Pons (tissue), 1 donor: Measurements from ENCODE around the gene PKN1.
A peak's percentile ranks its signal among the peaks of the same experiment; 100 is the strongest.

Experiments
- DNase-seq: peaks from one replicate; pipeline ENCODE4 v3.0.0-alpha.2; 2016; ENCODE audit warnings: low spot score

Gene PKN1

DNA sequence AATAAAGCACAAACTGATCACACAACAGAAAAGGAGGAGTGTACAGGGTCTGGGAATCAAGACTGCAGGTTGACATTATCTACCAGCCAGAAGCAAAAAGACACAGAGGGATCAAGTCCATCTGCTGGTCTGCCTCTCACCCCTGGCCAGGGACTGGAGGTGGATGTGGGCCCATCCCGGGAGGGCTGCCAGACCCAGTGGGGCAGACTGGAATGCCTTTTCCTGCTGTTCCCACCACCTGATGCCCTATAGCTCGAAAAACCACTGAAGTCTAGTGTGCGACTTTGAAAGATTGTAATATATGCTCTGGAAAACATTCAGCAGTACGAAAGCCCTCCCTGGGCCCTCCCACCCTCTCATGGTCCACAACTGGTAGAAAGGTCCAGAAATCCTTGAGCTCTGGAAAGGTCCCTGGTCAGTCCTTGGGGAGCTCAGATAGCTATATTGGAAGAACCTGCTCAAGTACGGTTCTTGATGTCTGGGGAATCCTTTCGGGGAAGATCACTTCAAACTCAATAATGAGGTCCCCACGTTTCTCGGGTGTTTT, 82.5 kb downstream of the PKN1 start:
- DNase-seq, result peak; percentile 59

DNA sequence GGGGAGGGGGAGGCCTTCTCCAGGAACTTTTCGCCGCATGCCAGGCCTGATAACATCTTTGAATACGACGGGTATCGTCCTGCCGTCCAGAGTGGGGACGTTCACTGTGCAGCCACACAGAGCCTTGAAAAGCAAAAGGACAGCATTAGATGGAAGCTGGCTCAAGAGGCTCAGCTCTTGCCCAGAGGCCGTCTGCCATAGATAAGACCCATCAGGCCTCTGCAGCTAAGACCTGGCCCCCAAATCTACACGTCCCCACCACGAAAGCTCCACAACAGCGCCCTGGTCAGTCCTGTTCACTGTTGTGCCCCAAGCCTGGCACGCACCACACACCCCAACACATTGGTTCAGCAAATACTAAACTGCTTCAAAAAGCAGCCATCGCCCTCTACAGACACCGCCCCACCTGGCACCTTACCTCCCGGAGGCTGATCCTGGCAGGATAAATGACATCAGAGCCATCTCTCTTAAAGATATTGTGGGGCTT, 83.0 kb downstream of the PKN1 start:
- no peak for DNase-seq

GRCh38 chr19:14516746-14517438, 83.8 kb downstream of the PKN1 start:
- DNase-seq, result peak; percentile 62

- DNase-seq, result no peak
Measured at GRCh38 chr19:14517446-14517839, 84.3 kb downstream of the PKN1 start.

GRCh38 chr19:14517840-14518505, 84.9 kb downstream of the PKN1 start, which contains the start of gene DNAJB1:
DNAJB1 (minus strand) TSS chr19:14518397; CDS start chr19:14518349, 48 bp downstream.
- DNase-seq, result peak; percentile 85

GRCh38 chr19:14519245-14519859, 86.2 kb downstream of the PKN1 start:
- no peak for DNase-seq

DNA sequence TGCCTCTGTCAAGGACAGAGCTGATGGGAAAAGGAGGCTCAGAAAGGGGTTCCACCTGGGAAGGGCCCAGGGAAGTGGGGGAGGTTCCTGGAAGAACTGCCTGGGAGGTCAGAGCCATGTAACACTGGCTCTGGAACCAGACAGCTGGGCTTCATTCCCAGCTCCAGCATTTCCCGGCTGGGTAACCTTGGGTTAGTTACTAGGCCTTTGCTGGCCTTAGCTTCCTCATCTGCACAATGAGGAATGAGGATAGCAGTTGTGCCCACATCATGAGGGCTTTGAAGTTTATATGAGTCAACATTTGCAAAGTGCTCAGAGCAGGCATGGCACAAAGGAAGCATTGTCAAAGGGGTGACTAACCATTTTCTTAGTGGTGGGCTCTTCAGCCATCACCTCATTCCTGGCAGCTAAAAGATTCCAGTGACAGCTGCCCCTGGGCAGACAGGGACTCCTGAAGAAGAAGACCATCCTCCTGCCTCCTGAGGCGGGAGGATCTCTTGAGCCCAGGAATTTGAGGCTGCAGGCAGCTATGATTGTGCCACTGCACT, 86.8 kb downstream of the PKN1 start:
- no peak for DNase-seq

DNA sequence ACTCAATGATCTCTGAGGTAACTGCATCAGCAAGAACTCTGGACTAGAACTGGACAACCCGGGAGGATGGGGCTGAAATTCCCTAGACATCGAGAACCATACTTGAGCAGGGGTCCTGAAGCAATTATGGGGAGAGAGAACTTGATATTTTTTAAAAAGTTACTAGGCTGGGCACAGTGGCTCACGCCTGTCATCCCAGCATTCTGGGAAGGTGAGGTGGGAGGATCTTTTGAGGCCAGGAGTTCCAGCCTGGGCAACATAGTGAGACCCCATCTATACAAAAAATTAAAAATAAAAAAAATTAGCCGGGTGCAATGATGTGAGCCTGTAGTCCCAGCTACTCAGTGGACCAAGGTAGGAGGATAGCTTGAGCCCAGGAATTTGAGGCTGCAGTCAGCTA, 87.4 kb downstream of the PKN1 start:
- DNase-seq, result no peak
